HFF-Myc (cell line): ENCODE data around the gene NREP.

ENCODE experiments used
- DNase-seq: peaks from one replicate; pipeline ENCODE4 v3.0.0-alpha.2; 2011; ENCODE audit warnings: low read depth; ENCODE audit errors: extremely low read depth
- H3K4me3 ChIP-seq: replicated peaks from 2 replicates; pipeline ENCODE4 v1.5.1; 2011; ENCODE audit warnings: low read depth, mild to moderate bottlenecking, control low read depth, low read length
- CTCF ChIP-seq: IDR thresholded peaks from 2 replicates; pipeline ENCODE4 v1.5.1; 2012; ENCODE audit warnings: mild to moderate bottlenecking, low read depth, low read length, control low read depth; ENCODE audit errors: missing control alignments

NREP gene

GRCh38 chr5:111748304-111748763 is 8.7 kb downstream of the NREP start:
- DNase-seq: peak; percentile 58
- no peak for TF ChIP-seq CTCF
- no peak overlapping the region for H3K4me3 ChIP-seq

GRCh38 chr5:111747337-111747736 is 9.7 kb downstream of the NREP start:
- H3K4me3 ChIP-seq: no peak overlapping the region
- no peak for TF ChIP-seq CTCF
- no peak for DNase-seq

GRCh38 chr5:111746791-111747190 is 10.2 kb downstream of the NREP start:
- DNase-seq: no peak
- TF ChIP-seq CTCF: no peak
- H3K4me3 ChIP-seq: no peak overlapping the region

DNA sequence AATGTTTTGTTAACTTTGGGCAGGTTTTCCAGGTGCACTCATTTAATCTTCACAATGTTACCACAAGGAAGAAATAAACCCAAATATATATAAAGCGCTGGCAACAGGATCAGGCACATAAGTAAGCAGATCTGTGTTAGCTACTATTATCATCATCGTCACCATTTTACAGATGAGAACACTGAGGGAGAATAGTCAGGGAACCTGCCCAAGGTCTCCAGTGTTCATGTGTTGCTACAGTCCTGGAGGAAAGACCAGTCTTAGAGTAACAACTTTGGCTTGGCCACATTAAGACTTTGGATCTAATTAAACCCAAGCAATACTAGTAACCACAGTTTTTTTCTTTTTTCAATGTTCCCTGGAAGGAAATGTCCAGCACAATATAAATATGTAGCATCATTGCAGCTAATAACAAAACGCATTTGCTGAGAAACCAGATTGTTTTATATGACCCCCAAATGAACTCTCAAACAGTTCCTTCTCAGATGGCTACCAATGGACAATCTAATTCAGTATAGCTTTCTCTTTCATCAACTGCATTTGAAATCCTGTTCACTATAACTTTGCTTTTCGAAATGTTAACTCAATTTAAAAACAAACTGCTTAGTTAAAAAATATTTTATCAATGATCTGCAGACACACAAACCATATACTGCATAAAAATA is 11.8 kb downstream of the NREP start:
- no peak overlapping the region for H3K4me3 ChIP-seq
- no peak for DNase-seq
- no peak for TF ChIP-seq CTCF

DNA sequence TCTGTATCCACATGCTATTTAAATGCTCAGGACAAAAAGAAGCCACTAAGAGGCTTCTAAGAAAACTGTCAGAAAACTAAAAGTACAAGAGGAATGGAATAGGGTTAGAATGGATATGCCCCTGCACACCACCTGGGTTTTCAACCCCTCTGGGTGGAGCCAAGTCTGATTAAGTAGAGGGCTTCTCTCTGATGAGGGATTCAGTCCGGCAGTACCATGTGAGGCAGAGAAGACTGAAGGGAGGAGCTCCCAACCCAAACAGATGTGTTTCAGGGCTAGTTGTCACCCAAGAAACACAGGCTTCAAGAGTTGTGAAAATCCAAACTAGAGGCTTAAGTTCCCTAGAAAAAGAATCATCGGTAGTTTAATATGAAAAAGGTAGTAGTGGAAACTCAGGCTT is 12.5 kb downstream of the NREP start:
- TF ChIP-seq CTCF: no peak
- no peak for DNase-seq
- H3K4me3 ChIP-seq: no peak overlapping the region

DNA sequence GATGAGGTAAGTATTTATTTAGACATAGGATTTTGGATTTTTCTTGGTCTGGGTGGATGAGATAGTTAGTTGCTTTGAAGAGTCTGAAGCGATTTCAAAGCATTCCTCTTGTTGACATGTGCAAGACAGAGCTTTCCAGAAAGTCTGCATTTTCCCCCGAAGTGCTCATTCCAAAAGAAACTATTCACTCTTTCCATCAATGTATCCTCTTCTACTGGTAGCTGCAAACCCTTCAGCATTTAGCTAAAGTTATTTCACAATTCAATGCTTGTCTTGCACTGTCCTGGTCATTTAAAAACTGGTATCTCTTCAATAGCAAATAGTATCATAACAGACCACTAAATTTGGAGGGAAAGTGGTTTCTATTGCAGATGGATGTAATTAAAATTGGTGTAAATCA is 13.0 kb downstream of the NREP start:
- TF ChIP-seq CTCF: no peak
- H3K4me3 ChIP-seq: no peak overlapping the region
- DNase-seq: no peak

GRCh38 chr5:111743512-111743911 is 13.5 kb downstream of the NREP start:
- no peak for DNase-seq
- H3K4me3 ChIP-seq: no peak overlapping the region
- no peak for TF ChIP-seq CTCF
